MCF 10A (cell line): ENCODE results near the gene NME9. TPM values are rescaled to one million over a fixed set of nuclear protein-coding genes. Genes with fewer than 3 reads are reported as not detected.

Source experiments
- BruUV-seq: library from RNA; stranded (reverse); fragments of 400-500 nt; replicated peaks from 2 replicates; lab custom pipeline; 2021; lab: Mats Ljungman, UMichigan
- CTCF ChIA-PET: fragments of 300-600 bp; sonication (Branson Sonifier 250); formaldehyde crosslinking; extraction: SDS; loops from one replicate; lab custom pipeline; 2021; ENCODE audit warnings: antibody characterized with exemption, inconsistent platforms; lab: Yijun Ruan, JAX
- POLR2A ChIA-PET: fragments of 300-600, 350-650 bp; sonication (Branson Sonifier 250); formaldehyde crosslinking; extraction: SDS; loops from one replicate; lab custom pipeline; 2020; ENCODE audit warnings: antibody characterized with exemption, inconsistent platforms; lab: Yijun Ruan, JAX
- DNase-seq: peaks from one replicate; pipeline ENCODE4 v3.0.0-alpha.2; 2018; ENCODE audit not compliant: unreplicated experiment
- H3K27ac Mint-ChIP-seq: one replicate; pipeline ENCODE4 v1.8.0; 2022; ENCODE audit warnings: mild to moderate bottlenecking, low read depth, mixed read lengths; ENCODE audit not compliant: unreplicated experiment
- H3K27me3 Mint-ChIP-seq: one replicate; pipeline ENCODE4 v1.8.0; 2022; ENCODE audit warnings: mixed read lengths; ENCODE audit not compliant: insufficient read depth, unreplicated experiment
- H3K36me3 Mint-ChIP-seq: one replicate; pipeline ENCODE4 v1.8.0; 2022; ENCODE audit warnings: mild to moderate bottlenecking, moderate library complexity, mixed read lengths; ENCODE audit not compliant: insufficient read depth, unreplicated experiment
- H3K4me1 Mint-ChIP-seq: one replicate; pipeline ENCODE4 v1.8.0; 2022; ENCODE audit warnings: mixed read lengths; ENCODE audit not compliant: insufficient read depth, unreplicated experiment
- H3K4me3 Mint-ChIP-seq: one replicate; pipeline ENCODE4 v1.8.0; 2022; ENCODE audit warnings: mild to moderate bottlenecking, moderate library complexity, mixed read lengths; ENCODE audit not compliant: unreplicated experiment
- H3K9me3 Mint-ChIP-seq: one replicate; pipeline ENCODE4 v1.8.0; 2022; ENCODE audit warnings: mixed read lengths; ENCODE audit not compliant: unreplicated experiment
- CTCF ChIP-seq: fragments of 200-600 bp; IDR thresholded peaks from one replicate; pipeline ENCODE4 v1.8.0; 2022; ENCODE audit warnings: antibody characterized with exemption, mild to moderate bottlenecking; ENCODE audit not compliant: unreplicated experiment
- intact Hi-C: fragments of 100-400 bp; cut with micrococcal nuclease; formaldehyde crosslinking; loops from 2 replicates; pipeline ENCODE4 v1.14.1; 2022
- total RNA-seq: library from RNA; stranded (reverse); gene quantifications from 2 replicates; pipeline ENCODE4 v1.2.3, GENCODE V29; 2022

Gene NME9
- total RNA-seq, 1 experiment from 2014 or later, result not detected

GRCh38 chr3:138254216-138254615 is 75.4 kb downstream of the NME9 start:
- H3K9me3 Mint-ChIP-seq, result no peaks in the 10 kb centered on the region
- no peak overlapping the region for H3K4me3 Mint-ChIP-seq
- BruUV-seq, result no TSS peak
- ChIA-PET POLR2A (interaction anchor here (0.7 to 1.5 kb wide), 4 partner anchors 10 to 80 kb away, joined by 3 to 6 read pairs (median 3); no protein-coding TSS in a partner anchor), CTCF (interaction anchor here (0.6 to 1.3 kb wide), 5 partner anchors 10 to 185 kb away, joined by 3 to 6 read pairs (median 3); no protein-coding TSS in a partner anchor)
- peaks cover 22% of the 10 kb centered on the region for H3K36me3 Mint-ChIP-seq
- H3K4me1 Mint-ChIP-seq, result no peaks in the 10 kb centered on the region
- no peak for TF ChIP-seq CTCF
- intact Hi-C loops, result no loop called here
- peak; percentile 72 for DNase-seq
- H3K27me3 Mint-ChIP-seq, result no peaks in the 10 kb centered on the region
- peak overlapping the region; percentile 14 for H3K27ac Mint-ChIP-seq

- Mint-ChIP-seq H3K36me3 (peaks cover 19% of the 10 kb centered on the region), H3K4me1 (no peaks in the 10 kb centered on the region), H3K27ac (no peak overlapping the region), H3K4me3 (no peak overlapping the region), H3K27me3 (no peaks in the 10 kb centered on the region), H3K9me3 (no peaks in the 10 kb centered on the region)
- CTCF ChIA-PET, result interaction anchor here (0.6 to 1.2 kb wide), 5 partner anchors 9 to 184 kb away, joined by 3 to 4 read pairs (median 3); no protein-coding TSS in a partner anchor
- intact Hi-C loops, result no loop called here
- no peak for TF ChIP-seq CTCF
- DNase-seq, result no peak
- no TSS peak for BruUV-seq
- POLR2A ChIA-PET, result interaction anchor here (0.6 to 1.5 kb wide), 4 partner anchors 24 to 80 kb away, joined by 3 to 6 read pairs (median 3); no protein-coding TSS in a partner anchor
Measured at GRCh38 chr3:138253609-138254008, 76.0 kb downstream of the NME9 start.

Other genes with a start within 250 kb of the NME9 start
- 6.2 and 11.3 TPM in 2 replicates for gene DZIP1L, start 214.2 kb downstream of the NME9 start, total RNA-seq
- gene A4GNT, start 197.5 kb downstream of the NME9 start, total RNA-seq, result not detected in 2 replicates
- gene DBR1, start 154.9 kb downstream of the NME9 start, total RNA-seq, result 12.4 and 13.3 TPM in 2 replicates
- 29.8 and 35.3 TPM in 2 replicates for gene ARMC8, start 142.6 kb downstream of the NME9 start, total RNA-seq
- 5.2 and 7.0 TPM in 2 replicates for gene MRAS, start 18.7 kb upstream of the NME9 start, total RNA-seq
- gene ESYT3, start 104.8 kb upstream of the NME9 start, total RNA-seq, result 0.44 and 1.0 TPM in 2 replicates